NK-92 (cell line): ENCODE measurements around the gene CTLA4.
"Not testable (repeated sequence)": the region's sequence is repeated elsewhere in the genome, so short reads cannot be mapped to it uniquely, and the experiment has no call there.

Experiments
- DNase-seq: peaks from one replicate; lab custom pipeline; 2025; ENCODE audit not compliant: unreplicated experiment; lab: John Stamatoyannopoulos, UW

CTLA4 gene

GRCh38 chr2:203855274-203855673 is 12.3 kb upstream of the CTLA4 start:
- DNase-seq = no peak

GRCh38 chr2:203857656-203858055 is 9.9 kb upstream of the CTLA4 start:
- DNase-seq = no peak

GRCh38 chr2:203858176-203858575 is 9.4 kb upstream of the CTLA4 start:
- no peak for DNase-seq

GRCh38 chr2:203859030-203859789 is 8.4 kb upstream of the CTLA4 start:
- DNase-seq = no peak

- no peak for DNase-seq
These were observed 6.4 kb upstream of the CTLA4 start for GRCh38 chr2:203861197-203861596.

DNA sequence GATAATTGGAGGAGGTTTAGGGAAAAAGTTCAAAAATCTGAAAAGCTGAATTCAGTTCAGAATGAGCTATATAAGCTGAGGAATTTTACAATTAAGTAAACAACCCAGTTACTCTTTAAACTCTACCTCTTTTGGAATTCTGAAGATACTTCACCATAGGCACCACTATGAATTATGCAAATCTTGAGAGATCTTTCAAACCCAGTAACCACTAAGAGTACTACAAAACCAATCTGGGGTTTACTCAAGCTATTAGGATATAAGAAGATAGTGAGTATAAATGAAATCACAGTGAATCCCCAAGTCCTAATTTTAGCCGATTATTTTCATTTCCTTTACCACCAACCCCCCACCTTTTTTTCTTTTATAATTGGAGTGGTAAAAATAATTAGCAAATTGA is 6.0 kb upstream of the CTLA4 start:
- no peak for DNase-seq

- no peak for DNase-seq
These were observed 1.9 kb downstream of the CTLA4 start for GRCh38 chr2:203869223-203870042.

DNA sequence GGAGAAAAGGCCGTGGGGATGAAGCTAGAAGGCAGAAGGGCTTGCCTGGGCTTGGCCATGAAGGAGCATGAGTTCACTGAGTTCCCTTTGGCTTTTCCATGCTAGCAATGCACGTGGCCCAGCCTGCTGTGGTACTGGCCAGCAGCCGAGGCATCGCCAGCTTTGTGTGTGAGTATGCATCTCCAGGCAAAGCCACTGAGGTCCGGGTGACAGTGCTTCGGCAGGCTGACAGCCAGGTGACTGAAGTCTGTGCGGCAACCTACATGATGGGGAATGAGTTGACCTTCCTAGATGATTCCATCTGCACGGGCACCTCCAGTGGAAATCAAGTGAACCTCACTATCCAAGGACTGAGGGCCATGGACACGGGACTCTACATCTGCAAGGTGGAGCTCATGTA is 2.9 kb downstream of the CTLA4 start:
- DNase-seq = no peak

DNA sequence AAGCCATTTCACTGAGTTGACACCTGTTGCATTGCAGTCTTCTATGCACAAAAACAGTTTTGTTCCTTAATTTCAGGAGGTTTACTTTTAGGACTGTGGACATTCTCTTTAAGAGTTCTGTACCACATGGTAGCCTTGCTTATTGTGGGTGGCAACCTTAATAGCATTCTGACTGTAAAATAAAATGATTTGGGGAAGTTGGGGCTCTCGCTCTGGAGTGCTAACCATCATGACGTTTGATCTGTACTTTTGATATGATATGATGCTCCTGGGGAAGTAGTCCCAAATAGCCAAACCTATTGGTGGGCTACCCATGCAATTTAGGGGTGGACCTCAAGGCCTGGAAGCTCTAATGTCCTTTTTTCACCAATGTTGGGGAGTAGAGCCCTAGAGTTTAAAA is 3.4 kb downstream of the CTLA4 start:
- DNase-seq = no peak

DNA sequence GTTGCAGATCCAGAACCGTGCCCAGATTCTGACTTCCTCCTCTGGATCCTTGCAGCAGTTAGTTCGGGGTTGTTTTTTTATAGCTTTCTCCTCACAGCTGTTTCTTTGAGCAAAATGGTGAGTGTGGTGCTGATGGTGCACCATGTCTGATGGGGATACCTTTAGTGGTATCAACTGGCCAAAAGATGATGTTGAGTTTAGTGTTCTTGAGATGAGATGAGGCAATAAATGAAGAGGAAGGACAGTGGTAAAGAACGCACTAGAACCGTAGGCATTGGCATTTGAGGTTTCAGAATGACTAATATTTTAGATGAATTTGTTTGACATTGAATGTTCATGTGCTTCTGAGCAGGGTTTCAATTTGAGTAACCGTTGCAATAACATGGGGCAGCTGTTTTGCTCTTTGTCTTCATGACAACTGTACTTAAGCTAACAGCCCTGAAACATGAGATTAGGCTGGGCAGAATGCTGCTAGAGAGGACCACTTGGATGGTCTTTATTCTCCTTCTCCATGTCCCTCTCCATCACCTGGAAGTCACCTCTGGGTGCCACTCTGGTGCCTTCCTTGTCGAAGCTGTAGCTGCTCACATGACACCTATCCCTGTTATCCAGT is 3.9 kb downstream of the CTLA4 start:
- DNase-seq = no peak

GRCh38 chr2:203873461-203873860 is 5.9 kb downstream of the CTLA4 start:
- no peak for DNase-seq

DNA sequence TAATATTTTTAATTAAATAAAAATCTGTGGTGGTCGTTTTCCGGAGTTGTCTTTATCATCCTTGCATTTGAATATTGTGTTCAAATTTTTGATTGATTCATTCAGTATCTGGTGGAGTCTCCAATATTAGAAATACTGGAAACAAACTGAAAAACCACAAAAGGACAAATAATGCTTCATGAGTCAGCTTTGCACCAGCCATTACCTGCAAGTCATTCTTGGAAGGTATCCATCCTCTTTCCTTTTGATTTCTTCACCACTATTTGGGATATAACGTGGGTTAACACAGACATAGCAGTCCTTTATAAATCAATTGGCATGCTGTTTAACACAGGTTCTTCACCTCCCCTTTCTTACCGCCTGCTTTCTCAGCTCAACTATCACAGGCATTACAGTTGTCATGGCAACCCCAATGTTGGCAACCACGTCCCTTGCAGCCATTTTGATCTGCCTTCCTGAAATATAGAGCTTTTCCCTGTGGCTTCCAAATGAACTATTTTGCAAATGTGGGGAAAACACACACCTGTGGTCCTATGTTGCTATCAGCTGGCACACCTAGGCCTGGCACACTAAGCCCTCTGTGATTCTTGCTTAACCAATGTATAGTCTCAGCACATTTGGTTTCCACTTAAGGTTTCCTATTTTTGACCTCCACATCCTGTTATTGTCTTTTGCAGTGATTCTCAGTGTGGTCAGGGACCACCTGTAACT is 6.5 kb downstream of the CTLA4 start:
- no peak for DNase-seq

- DNase-seq = no peak
These were observed 7.9 kb downstream of the CTLA4 start for GRCh38 chr2:203875471-203875870.

GRCh38 chr2:203876328-203876727 is 8.8 kb downstream of the CTLA4 start:
- no peak for DNase-seq

GRCh38 chr2:203878063-203878462 is 10.5 kb downstream of the CTLA4 start:
- no peak for DNase-seq

DNA sequence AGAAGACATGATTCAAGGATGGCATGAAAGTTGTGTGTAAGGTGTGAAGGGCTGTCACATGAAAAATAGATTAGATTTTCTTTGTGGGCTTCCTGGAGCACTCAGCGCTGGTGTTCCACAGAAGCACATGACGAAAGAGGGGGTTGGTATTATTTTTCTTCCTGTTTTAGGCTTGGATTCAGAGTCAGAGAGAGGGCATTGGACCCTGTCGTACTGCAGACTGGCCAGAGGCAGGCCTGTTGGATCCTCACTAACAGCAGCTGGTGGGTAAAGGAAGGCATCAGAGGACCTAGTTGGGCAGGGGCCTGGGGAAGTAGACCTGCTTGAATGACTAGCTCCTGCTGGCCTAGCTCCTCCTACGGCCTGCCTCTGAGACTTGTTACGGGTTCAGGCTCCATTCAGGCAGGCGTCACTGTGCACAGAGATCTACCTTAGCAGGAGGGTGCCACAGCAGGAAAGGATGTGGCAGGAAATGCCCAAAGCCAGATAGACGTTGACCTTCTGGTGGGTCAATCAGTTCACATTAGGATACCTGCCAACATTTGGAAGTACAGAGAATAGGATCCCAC is 13.1 kb downstream of the CTLA4 start:
- no peak for DNase-seq

GRCh38 chr2:203881185-203881584 is 13.6 kb downstream of the CTLA4 start:
- not testable (repeated sequence) for DNase-seq

- no peak for DNase-seq
These were observed 15.0 kb downstream of the CTLA4 start for GRCh38 chr2:203882551-203882950.

DNA sequence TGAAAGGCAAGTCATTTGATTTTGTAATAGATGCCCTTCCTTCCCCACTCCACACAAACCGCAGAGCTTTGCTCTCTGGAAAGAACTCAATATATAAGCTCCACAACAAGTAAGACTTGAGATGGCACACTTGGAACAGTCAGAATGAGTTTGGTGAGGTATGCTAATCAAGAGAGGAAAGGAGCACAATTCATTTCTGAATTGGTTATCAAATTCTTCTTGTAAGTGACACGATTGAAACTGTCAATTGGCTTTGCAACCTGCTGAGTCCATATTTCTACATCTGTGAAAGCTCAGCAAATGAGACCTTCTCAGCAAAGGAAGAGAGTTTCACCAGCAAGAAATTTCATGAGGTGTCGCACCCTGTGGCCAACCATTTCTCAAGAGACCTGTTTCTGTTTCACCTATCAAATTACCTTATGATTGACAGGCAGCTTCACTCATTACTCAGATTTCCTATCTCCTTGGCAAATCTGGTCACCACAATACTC is 19.1 kb downstream of the CTLA4 start:
- no peak for DNase-seq

DNA sequence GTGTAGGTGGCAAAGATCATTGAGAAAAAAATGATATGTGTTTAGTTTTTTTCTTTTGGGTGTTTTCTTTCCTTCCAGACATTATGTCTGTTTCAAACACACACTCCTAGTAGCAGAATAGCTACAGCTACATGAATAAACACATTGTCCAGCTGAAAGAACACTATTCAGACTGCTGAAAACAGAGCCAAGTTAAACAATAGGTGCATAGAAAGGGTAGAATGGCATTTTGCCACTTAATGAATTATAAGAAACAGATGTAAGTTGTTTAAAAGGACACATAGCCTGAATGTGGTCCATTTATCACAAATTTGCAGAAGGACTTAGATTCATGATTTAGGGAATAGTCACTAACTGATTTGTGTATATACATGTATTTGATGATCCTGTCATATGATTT is 20.1 kb downstream of the CTLA4 start:
- no peak for DNase-seq

GRCh38 chr2:203889542-203889941 is 22.0 kb downstream of the CTLA4 start:
- DNase-seq = no peak
